Endothelial cell of umbilical vein (primary cell): ENCODE results near the gene STYXL1.

Experiments
- CTCF ChIP-seq, 2 donors: IDR thresholded peaks; 1 replicate in 1 of 2; 2 replicates in 1 of 2; pipeline ENCODE4 v1.5.1; 2011; ENCODE audit warnings: low read length in 2 of 2, mild to moderate bottlenecking in 2 of 2, moderate library complexity in 2 of 2, control low read depth in 1 of 2, inconsistent platforms in 1 of 2, low read depth in 1 of 2; ENCODE audit not compliant: insufficient read depth in 1 of 2; ENCODE audit errors: extremely low read depth in 1 of 2
- EZH2 ChIP-seq: IDR thresholded peaks from 2 replicates; pipeline ENCODE4 v1.6.1; 2012; ENCODE audit warnings: borderline replicate concordance, low read depth, mild to moderate bottlenecking, moderate library complexity, low read length, inconsistent platforms; ENCODE audit not compliant: severe bottlenecking
- FOS ChIP-seq: IDR thresholded peaks from 2 replicates; pipeline ENCODE4 v1.6.1; 2011; ENCODE audit warnings: mild to moderate bottlenecking, low read length, moderate library complexity, borderline replicate concordance; ENCODE audit not compliant: insufficient read depth
- GATA2 ChIP-seq: IDR thresholded peaks from 2 replicates; pipeline ENCODE4 v1.7.0; 2011; ENCODE audit warnings: low read depth, mild to moderate bottlenecking, moderate library complexity, mixed read lengths, low read length; ENCODE audit not compliant: insufficient read length, insufficient read depth
- JUN ChIP-seq: IDR thresholded peaks from 2 replicates; pipeline ENCODE4 v1.6.1; 2011; ENCODE audit warnings: borderline replicate concordance, low read depth; ENCODE audit not compliant: insufficient read length, insufficient read depth
- MAX ChIP-seq: IDR thresholded peaks from 2 replicates; pipeline ENCODE4 v1.6.1; 2011; ENCODE audit not compliant: insufficient read depth, insufficient read length
- MYC ChIP-seq: IDR thresholded peaks from one replicate; pipeline ENCODE4 v1.6.1; 2011; ENCODE audit warnings: mild to moderate bottlenecking, low read depth, low read length
- POLR2A ChIP-seq: IDR thresholded peaks from 2 replicates; pipeline ENCODE4 v1.6.1; 2012; ENCODE audit warnings: low read depth, mild to moderate bottlenecking, control low read depth, low read length
- POLR2AphosphoS5 ChIP-seq: IDR thresholded peaks from 2 replicates; pipeline ENCODE4 v1.6.1; 2012; ENCODE audit warnings: low read depth, mild to moderate bottlenecking, control low read depth, low read length, moderate library complexity; ENCODE audit not compliant: insufficient read depth

- TF ChIP-seq CTCF (IDR thresholded peaks at IDR 0.05; ENCODE audit: extremely low read depth in 1 of 2, insufficient read depth in 1 of 2, low read depth in 1 of 2, low read length in 2 of 2) (no peak), POLR2A (no peak), POLR2AphosphoS5 (no peak), MAX (no peak), EZH2 (no peak), JUN (no peak), MYC (no peak), GATA2 (no peak), FOS (no peak)
Observed at GRCh38 chr7:75962607-75963380, 85.0 kb downstream of the STYXL1 start.
